ENCODE results near the gene NPDC1.

Gene NPDC1

DNA sequence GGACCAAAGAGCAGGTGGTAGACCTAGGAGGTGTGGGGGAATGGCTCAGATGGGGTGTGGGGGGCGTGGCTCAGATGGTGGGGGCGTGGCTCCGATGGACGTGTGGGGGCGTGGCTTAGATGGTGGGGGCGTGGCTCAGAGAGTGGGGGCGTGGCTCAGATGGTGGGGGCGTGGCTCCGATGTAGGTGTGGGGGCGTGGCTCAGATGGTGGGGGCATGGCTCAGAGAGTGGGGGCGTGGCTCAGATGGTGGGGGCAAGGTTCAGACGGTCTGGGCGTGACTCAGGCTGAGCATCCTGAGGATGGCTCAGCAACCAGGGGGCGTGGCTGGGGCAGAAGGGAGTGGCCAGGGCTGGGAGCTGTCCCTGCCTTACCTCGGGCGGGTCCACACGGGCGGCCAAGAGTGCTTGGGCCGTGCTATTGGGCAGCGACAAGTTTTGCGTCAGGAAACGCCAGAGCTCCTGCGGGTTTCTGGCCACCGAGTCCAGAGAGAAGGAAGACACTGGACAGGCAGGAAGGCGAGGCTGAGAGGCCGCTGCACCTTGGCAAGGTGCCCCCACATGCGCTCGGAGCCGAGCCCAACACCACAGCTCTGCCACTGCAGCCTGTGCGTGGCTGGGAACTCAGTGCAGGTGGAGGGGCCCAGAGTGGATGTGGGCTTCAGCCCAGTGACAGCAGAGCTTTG, 23.9 kb downstream of the NPDC1 start:
- H3K36me3 ChIP-seq: peaks cover 56% of the 10 kb centered on the region
- H3K4me3 ChIP-seq (ENCODE audit: low read depth in 1 of 2, low read length in 1 of 2): no peak overlapping the region
- H3K4me1 ChIP-seq (ENCODE audit: control insufficient read depth in 1 of 2, insufficient read depth in 1 of 2, low read depth in 1 of 2, low read length in 1 of 2): peaks cover under 1 to 4% of the 10 kb centered on the region in 2 experiments
- H3K27me3 ChIP-seq: peaks cover 5% of the 10 kb centered on the region
- no peaks in the 10 kb centered on the region for H3K9me3 ChIP-seq
- H3K27ac ChIP-seq: no peak overlapping the region
- TF ChIP-seq, protein P1, sequence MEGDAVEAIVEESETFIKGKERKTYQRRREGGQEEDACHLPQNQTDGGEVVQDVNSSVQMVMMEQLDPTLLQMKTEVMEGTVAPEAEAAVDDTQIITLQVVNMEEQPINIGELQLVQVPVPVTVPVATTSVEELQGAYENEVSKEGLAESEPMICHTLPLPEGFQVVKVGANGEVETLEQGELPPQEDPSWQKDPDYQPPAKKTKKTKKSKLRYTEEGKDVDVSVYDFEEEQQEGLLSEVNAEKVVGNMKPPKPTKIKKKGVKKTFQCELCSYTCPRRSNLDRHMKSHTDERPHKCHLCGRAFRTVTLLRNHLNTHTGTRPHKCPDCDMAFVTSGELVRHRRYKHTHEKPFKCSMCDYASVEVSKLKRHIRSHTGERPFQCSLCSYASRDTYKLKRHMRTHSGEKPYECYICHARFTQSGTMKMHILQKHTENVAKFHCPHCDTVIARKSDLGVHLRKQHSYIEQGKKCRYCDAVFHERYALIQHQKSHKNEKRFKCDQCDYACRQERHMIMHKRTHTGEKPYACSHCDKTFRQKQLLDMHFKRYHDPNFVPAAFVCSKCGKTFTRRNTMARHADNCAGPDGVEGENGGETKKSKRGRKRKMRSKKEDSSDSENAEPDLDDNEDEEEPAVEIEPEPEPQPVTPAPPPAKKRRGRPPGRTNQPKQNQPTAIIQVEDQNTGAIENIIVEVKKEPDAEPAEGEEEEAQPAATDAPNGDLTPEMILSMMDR (IDR thresholded peaks at IDR 0.05): no peak

DNA sequence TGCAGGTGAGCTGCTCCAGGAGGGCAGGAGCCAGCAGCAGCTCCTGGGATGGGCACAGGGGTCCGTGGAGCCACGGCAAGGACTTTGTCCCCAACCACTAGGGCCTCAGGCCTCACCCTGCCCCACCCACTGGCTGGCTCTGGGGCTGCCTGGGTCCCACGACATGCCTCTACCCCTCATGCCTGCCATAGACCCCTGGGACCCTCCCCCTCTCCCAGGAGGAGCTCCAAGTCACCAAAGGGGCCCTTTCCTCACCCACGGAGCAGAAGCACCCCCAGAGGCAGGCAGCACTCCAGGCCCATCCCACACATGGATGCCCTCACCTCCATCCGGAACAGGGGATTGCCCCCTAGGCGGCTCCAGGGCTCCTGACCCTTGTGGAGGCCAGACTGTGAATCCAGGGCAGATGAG, 24.4 kb downstream of the NPDC1 start:
- H3K27ac ChIP-seq: no peak overlapping the region
- TF ChIP-seq, protein P1 (IDR thresholded peaks at IDR 0.05): no peak
- peaks cover 61% of the 10 kb centered on the region for H3K36me3 ChIP-seq
- H3K9me3 ChIP-seq: no peaks in the 10 kb centered on the region
- no peaks in the 10 kb centered on the region for H3K27me3 ChIP-seq
- no peak overlapping the region for H3K4me3 ChIP-seq (ENCODE audit: low read depth in 1 of 2, low read length in 1 of 2)
- H3K4me1 ChIP-seq (ENCODE audit: control insufficient read depth in 1 of 2, insufficient read depth in 1 of 2, low read depth in 1 of 2, low read length in 1 of 2): no peaks in the 10 kb centered on the region

DNA sequence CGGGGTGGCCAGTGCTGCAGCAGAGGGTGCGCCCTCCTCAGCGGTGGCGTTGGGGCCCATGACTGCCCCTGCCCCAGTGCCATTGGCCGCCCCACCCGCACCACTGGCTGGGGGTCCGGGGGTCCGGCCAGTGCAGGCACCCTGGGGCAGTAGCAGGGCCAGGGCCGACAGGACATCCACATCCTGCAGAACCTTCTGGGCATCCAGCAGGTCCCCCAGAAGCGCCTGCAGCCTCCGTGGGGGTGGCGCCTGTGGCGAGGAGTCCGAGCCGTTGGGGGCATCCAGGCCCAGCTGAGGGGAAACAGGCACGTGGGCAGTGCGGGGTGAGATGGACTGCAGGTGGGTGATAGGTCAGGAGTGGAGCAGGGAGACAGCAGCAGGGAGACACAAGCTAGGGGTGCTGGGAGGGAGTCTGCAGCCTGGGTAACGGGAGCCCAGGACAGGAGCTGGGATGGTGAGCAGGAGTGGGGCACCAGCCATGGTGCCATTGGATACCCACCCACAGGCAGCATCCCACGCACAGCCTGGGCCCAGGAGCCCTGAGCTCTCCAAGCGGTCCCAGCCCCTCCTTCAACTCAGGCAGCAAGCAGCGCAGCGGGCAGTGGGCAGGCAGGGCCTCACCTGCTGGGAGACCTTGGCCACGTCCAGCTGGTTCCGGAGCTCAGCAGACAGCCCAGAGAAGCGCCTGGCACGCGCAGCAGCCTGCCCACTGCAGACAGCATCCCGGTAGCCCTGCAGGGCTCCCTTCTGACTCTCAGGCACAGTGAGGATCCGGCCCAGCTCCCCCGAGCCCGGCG, 25.0 kb downstream of the NPDC1 start:
- TF ChIP-seq, protein P1 (IDR thresholded peaks at IDR 0.05): no peak
- no peaks in the 10 kb centered on the region for H3K27me3 ChIP-seq
- H3K9me3 ChIP-seq: no peaks in the 10 kb centered on the region
- no peak overlapping the region for H3K27ac ChIP-seq
- no peak overlapping the region for H3K4me3 ChIP-seq (ENCODE audit: low read depth in 1 of 2, low read length in 1 of 2)
- H3K4me1 ChIP-seq (ENCODE audit: control insufficient read depth in 1 of 2, insufficient read depth in 1 of 2, low read depth in 1 of 2, low read length in 1 of 2): no peaks in the 10 kb centered on the region
- peaks cover 67% of the 10 kb centered on the region for H3K36me3 ChIP-seq

DNA sequence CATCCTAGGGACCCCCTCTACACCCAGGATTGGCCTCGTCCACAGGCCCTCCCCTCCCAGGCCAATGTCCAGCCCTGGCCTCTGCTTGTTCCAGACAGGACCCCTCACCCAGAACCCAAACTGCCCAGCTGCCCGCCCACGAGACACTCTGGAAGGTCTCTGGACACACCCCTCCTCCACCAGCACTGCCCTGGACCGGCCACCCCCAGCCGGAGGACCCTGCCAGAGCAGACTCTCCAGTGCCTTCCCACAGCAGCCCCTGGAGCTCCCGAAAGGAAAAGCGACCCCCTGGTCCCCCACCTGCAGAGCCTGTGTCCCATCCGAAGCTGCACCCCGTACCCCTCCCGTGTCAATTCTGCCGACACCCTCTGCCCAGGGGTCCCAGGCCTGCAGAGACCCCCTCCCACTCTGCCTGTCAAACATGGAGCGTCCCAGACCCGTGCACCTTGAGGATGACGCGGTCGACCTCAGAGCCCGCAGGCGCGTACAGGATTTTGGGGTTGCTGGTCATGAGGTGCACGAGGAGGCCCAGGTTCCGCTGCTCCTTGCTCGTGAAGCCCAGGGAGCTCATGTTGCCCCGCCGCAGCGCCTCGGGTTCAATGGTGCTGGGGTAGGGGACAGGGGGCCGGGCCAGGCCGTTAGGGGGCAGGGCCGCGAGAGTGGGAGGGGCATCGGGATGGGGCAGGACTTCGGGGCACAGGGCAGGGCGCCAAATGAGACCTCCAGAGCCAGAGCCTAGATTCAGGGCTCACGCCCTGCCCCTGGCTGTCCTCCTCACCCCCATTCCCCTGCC, 25.9 kb downstream of the NPDC1 start:
- TF ChIP-seq, protein P1 (IDR thresholded peaks at IDR 0.05): no peak
- Histone ChIP-seq H3K9me3 (no peaks in the 10 kb centered on the region), H3K36me3 (peaks cover 76% of the 10 kb centered on the region), H3K27ac (no peak overlapping the region), H3K4me1 (ENCODE audit: control insufficient read depth in 1 of 2, insufficient read depth in 1 of 2, low read depth in 1 of 2, low read length in 1 of 2) (no peaks in the 10 kb centered on the region), H3K4me3 (ENCODE audit: low read depth in 1 of 2, low read length in 1 of 2) (no peak overlapping the region), H3K27me3 (no peaks in the 10 kb centered on the region)

DNA sequence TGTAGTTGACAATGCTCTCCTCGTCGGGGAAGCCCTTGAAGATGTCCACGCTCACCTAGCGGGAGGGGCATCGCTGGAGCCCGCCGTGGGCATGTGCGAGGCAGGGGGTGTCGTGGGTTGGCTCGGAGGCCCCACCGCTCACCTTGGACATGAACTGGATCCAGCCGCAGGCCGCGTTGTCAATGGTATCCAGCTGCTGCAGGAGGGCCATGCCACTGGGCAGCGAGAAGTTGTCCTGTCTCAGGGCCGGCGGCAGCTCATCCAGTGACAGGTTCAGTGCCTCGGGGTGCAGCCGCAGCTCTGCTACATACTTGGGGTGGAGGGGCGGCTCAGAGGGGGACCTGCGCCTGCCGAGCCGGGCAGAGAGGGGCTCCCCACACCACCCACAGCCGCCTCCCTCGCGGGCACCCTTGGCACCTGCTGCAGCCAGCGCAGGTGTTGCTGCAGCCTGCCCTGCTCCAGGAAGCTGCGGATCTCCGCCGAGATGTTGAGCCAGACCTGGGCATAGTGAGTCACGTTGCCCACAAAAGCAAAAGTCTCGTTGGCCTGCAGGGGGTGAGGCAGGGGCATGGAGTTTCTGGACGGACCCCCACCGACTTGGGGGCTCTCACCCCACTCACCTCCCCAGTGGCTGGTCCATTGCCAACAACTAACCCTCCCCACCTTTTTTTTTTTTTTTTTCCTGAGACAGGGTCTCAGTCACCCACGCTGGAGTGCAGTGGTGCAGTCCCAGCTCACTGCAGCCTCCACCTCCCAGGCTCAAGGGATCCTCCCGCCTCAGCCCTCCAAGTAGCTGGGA, 27.0 kb downstream of the NPDC1 start:
- peaks cover 85% of the 10 kb centered on the region for H3K36me3 ChIP-seq
- H3K4me1 ChIP-seq (ENCODE audit: control insufficient read depth in 1 of 2, insufficient read depth in 1 of 2, low read depth in 1 of 2, low read length in 1 of 2): no peaks in the 10 kb centered on the region
- TF ChIP-seq, protein P1 (IDR thresholded peaks at IDR 0.05): no peak

More for the DNA sequence above, 27.0 kb downstream of the NPDC1 start:
- Histone ChIP-seq H3K4me3 (ENCODE audit: low read depth in 1 of 2, low read length in 1 of 2) (no peak overlapping the region), H3K27me3 (no peaks in the 10 kb centered on the region), H3K27ac (no peak overlapping the region), H3K9me3 (no peaks in the 10 kb centered on the region)
